Gastrocnemius medialis (tissue), 4 donors: ENCODE measurements around the gene C10orf105. TPM values are rescaled to one million over a fixed set of nuclear protein-coding genes. Genes with fewer than 3 reads are reported as not detected.

Experiments used
- ATAC-seq, 2 donors: fragments of 150-250 bp; one replicate each; pipeline ENCODE4 v1.9.1; 2016
- DNase-seq, 2 donors: peaks; one replicate each; pipeline ENCODE4 v3.0.0-alpha.2; 2019
- H3K27ac ChIP-seq, 4 donors: fragments of 200-600 bp; sonication (generic); 1 replicate in 1 of 4; 2 replicates in 3 of 4; pipeline ENCODE4 v1.5.1; 2016 to 2018; ENCODE audit warnings: mild to moderate bottlenecking in 2 of 4, moderate library complexity in 1 of 4
- H3K27me3 ChIP-seq, 3 donors: fragments of 200-600 bp; sonication (generic) in 2 of 3; 1 replicate in 1 of 3; 2 replicates in 2 of 3; pipeline versions ENCODE4 v1.5.1 to v1.6.0; 2016 to 2019; ENCODE audit warnings: mild to moderate bottlenecking in 1 of 3, moderate library complexity in 1 of 3
- H3K36me3 ChIP-seq, 2 donors: fragments of 200-600 bp; sonication (generic) in 1 of 2; one replicate each; pipeline ENCODE4 v1.5.1; 2017 to 2018
- H3K4me1 ChIP-seq, 2 donors: fragments of 200-600 bp; sonication (generic) in 1 of 2; one replicate each; pipeline ENCODE4 v1.5.1; 2016 to 2017; ENCODE audit warnings: mild to moderate bottlenecking in 2 of 2
- H3K4me3 ChIP-seq, 4 donors: fragments of 200-600 bp; sonication (generic) in 3 of 4; 1 replicate in 1 of 4; 2 replicates in 3 of 4; pipeline ENCODE4 v1.5.1; 2016 to 2019; ENCODE audit warnings: mild to moderate bottlenecking in 2 of 4
- H3K9me3 ChIP-seq, 3 donors: fragments of 200-600 bp; sonication (generic) in 2 of 3; 1 replicate in 1 of 3; 2 replicates in 2 of 3; pipeline ENCODE4 v1.5.1; 2016 to 2019
- CTCF ChIP-seq, 5 experiments: fragments of 450-650 bp in 3 of 5; fragments of 200-600 bp in 2 of 5; sonication (generic) in 2 of 5; IDR thresholded peaks in 4 of 5; conservative IDR thresholded peaks in 1 of 5; 1 replicate in 4 of 5; 2 replicates in 1 of 5; pipeline ENCODE4 v1.5.1; 2016 to 2019; ENCODE audit warnings: antibody characterized with exemption in 5 of 5, mild to moderate bottlenecking in 3 of 5, moderate library complexity in 3 of 5
- POLR2A ChIP-seq, 2 donors: fragments of 450-650 bp; IDR thresholded peaks; one replicate each; pipeline ENCODE4 v1.6.1; 2017; ENCODE audit warnings: antibody characterized with exemption in 2 of 2, mild to moderate bottlenecking in 2 of 2, moderate library complexity in 2 of 2
- in situ Hi-C, 4 donors: fragments of 200-750 bp; cut with MboI; loops; one replicate each; pipeline versions ENCODE4 v1.15.0 to v1.8.0; 2017; ENCODE audit warnings: low sequenced_read_pairs in 4 of 4
- intact Hi-C: fragments of 100-400 bp; cut with DNase I; formaldehyde crosslinking; loops from one replicate; pipeline ENCODE4 v1.15.1; 2023; ENCODE audit warnings: low total_unique reads
- total RNA-seq, 4 donors: library from RNA; depleted of rRNA; stranded (reverse); fragments of >200 nt; gene quantifications; one replicate each; pipeline versions ENCODE4 v1.1.0 to v1.2.3, GENCODE V29; 2016

The C10orf105 gene
- total RNA-seq, 4 donors from 2014 or later = not detected

- peak; percentile 22 to 27 for ATAC-seq
- Histone ChIP-seq H3K27me3 (no peaks in the 10 kb centered on the region), H3K36me3 (no peaks in the 10 kb centered on the region), H3K9me3 (no peaks in the 10 kb centered on the region), H3K4me1 (no peaks in the 10 kb centered on the region), H3K4me3 (no peak overlapping the region), H3K27ac (peak overlapping the region in 3 of 4 donors; percentile 49 to 66 (median 58))
- in situ Hi-C loops (no loop called here), intact Hi-C loops (no loop called here)
- TF ChIP-seq CTCF (IDR thresholded peaks at IDR 0.05 in 4 of 5, conservative IDR thresholded peaks at IDR 0.05 in 1 of 5) (no peak), POLR2A (IDR thresholded peaks at IDR 0.05) (no peak)
- DNase-seq = peak; percentile 19 to 35
These were observed 25.0 kb downstream of the C10orf105 start for GRCh38 chr10:71694567-71694968.

GRCh38 chr10:71694039-71694501, 25.5 kb downstream of the C10orf105 start:
- Histone ChIP-seq H3K4me1 (no peaks in the 10 kb centered on the region), H3K4me3 (no peak overlapping the region), H3K36me3 (no peaks in the 10 kb centered on the region), H3K27me3 (no peaks in the 10 kb centered on the region), H3K27ac (peak overlapping the region; percentile 5 to 66 (median 54)), H3K9me3 (no peaks in the 10 kb centered on the region)
- intact Hi-C loops = no loop called here
- ATAC-seq (no peak), DNase-seq (no peak)
- in situ Hi-C loops = no loop called here
- TF ChIP-seq CTCF (IDR thresholded peaks at IDR 0.05 in 4 of 5, conservative IDR thresholded peaks at IDR 0.05 in 1 of 5) (no peak), POLR2A (IDR thresholded peaks at IDR 0.05) (no peak)

- no peak for DNase-seq
- in situ Hi-C loops = no loop called here
- Histone ChIP-seq H3K4me1 (no peaks in the 10 kb centered on the region), H3K4me3 (no peak overlapping the region), H3K27me3 (no peaks in the 10 kb centered on the region), H3K36me3 (no peaks in the 10 kb centered on the region), H3K27ac (peak overlapping the region; percentile 5 to 66 (median 54)), H3K9me3 (no peaks in the 10 kb centered on the region)
- peak in 1 of 2 donors; percentile 61 for ATAC-seq
- intact Hi-C loops = no loop called here
- TF ChIP-seq POLR2A (IDR thresholded peaks at IDR 0.05) = no peak
These were observed 26.2 kb downstream of the C10orf105 start for GRCh38 chr10:71693377-71693776.

GRCh38 chr10:71692598-71693306, 26.8 kb downstream of the C10orf105 start:
- TF ChIP-seq POLR2A (IDR thresholded peaks at IDR 0.05) (no peak), CTCF (IDR thresholded peaks at IDR 0.05 in 4 of 5, conservative IDR thresholded peaks at IDR 0.05 in 1 of 5) (no peak)
- no peak for ATAC-seq

GRCh38 chr10:71691405-71691804, 28.2 kb downstream of the C10orf105 start:
- H3K36me3 ChIP-seq = no peaks in the 10 kb centered on the region
- H3K27me3 ChIP-seq = no peaks in the 10 kb centered on the region
- intact Hi-C loops (no loop called here), in situ Hi-C loops (no loop called here)
- DNase-seq = no peak
- H3K4me3 ChIP-seq = no peak overlapping the region
- H3K4me1 ChIP-seq = peaks cover 0 to 3% of the 10 kb centered on the region in 2 donors
- ATAC-seq = no peak
- TF ChIP-seq POLR2A (IDR thresholded peaks at IDR 0.05) = no peak
- TF ChIP-seq CTCF (IDR thresholded peaks at IDR 0.05 in 4 of 5, conservative IDR thresholded peaks at IDR 0.05 in 1 of 5) = no peak
- no peak overlapping the region for H3K27ac ChIP-seq
- H3K9me3 ChIP-seq = no peaks in the 10 kb centered on the region

More at GRCh38 chr10:71692598-71693306, 26.8 kb downstream of the C10orf105 start:
- Histone ChIP-seq H3K36me3 (no peaks in the 10 kb centered on the region), H3K9me3 (no peaks in the 10 kb centered on the region), H3K4me3 (no peak overlapping the region), H3K27me3 (no peaks in the 10 kb centered on the region), H3K27ac (peak overlapping the region in 2 of 4 donors; percentile 41 to 66), H3K4me1 (no peaks in the 10 kb centered on the region)
- intact Hi-C loops = no loop called here
- DNase-seq = no peak
- in situ Hi-C loops = no loop called here
